SK-N-SH treated with all-trans-retinoic acid at 6 μM for 48 hours (cell line): ENCODE measurements around the gene ITIH5.
A peak's percentile ranks its signal among the peaks of the same experiment; 100 is the strongest.

ENCODE experiments used
- ATAC-seq: fragments of 200-7000 bp; cut with Tn5 transposase; 3 replicates; pipeline ENCODE4 v1.9.1; 2020; ENCODE audit warnings: mild to moderate bottlenecking, moderate library complexity
- ARNTL ChIP-seq: fragments of 450-650 bp; formaldehyde crosslinking; IDR thresholded peaks from 2 replicates; pipeline ENCODE4 v1.5.0; 2020; ENCODE audit warnings: low read depth, mild to moderate bottlenecking, moderate library complexity, borderline replicate concordance
- BACH2 ChIP-seq: fragments of 250-450 bp; sonication (Bioruptor Pico); IDR thresholded peaks from 2 replicates; pipeline ENCODE4 v1.9.0; 2021; ENCODE audit warnings: mild to moderate bottlenecking, borderline replicate concordance
- CSDC2 ChIP-seq: fragments of 250-450 bp; sonication (Bioruptor Pico); IDR thresholded peaks from 2 replicates; pipeline ENCODE4 v1.5.0; 2020; ENCODE audit warnings: mild to moderate bottlenecking, moderate library complexity
- CSRNP3 ChIP-seq: fragments of 250-450 bp; sonication (Bioruptor Pico); IDR thresholded peaks from 2 replicates; pipeline ENCODE4 v1.5.1; 2021; ENCODE audit warnings: mild to moderate bottlenecking, moderate library complexity
- GLIS3 ChIP-seq: fragments of 250-450 bp; sonication (Bioruptor Pico); IDR thresholded peaks from 2 replicates; pipeline ENCODE4 v1.5.0; 2020; ENCODE audit warnings: mild to moderate bottlenecking, moderate library complexity
- OSR1 ChIP-seq: fragments of 250-450 bp; sonication (Bioruptor Pico); IDR thresholded peaks from 2 replicates; pipeline ENCODE4 v1.8.0; 2022; ENCODE audit warnings: moderate library complexity, mild to moderate bottlenecking, inconsistent platforms
- POU6F1 ChIP-seq: fragments of 250-450 bp; sonication (Bioruptor Pico); IDR thresholded peaks from 2 replicates; pipeline ENCODE4 v1.8.0; 2021; ENCODE audit warnings: low read depth, mild to moderate bottlenecking, moderate library complexity, borderline replicate concordance
- PPARA ChIP-seq: fragments of 250-450 bp; sonication (Bioruptor Pico); IDR thresholded peaks from 2 replicates; pipeline ENCODE4 v1.5.0; 2020; ENCODE audit warnings: mild to moderate bottlenecking, borderline replicate concordance
- RARB ChIP-seq: fragments of 250-450 bp; sonication (Bioruptor Pico); IDR thresholded peaks from 2 replicates; pipeline ENCODE4 v1.8.0; 2021; ENCODE audit warnings: mild to moderate bottlenecking, moderate library complexity
- SNAI2 ChIP-seq: fragments of 250-450 bp; sonication (Bioruptor Pico); IDR thresholded peaks from 2 replicates; pipeline ENCODE4 v1.5.0; 2020; ENCODE audit warnings: mild to moderate bottlenecking, moderate library complexity
- TCF4 ChIP-seq: fragments of 250-450 bp; sonication (Bioruptor Pico); IDR thresholded peaks from 2 replicates; pipeline ENCODE4 v1.8.0; 2021; ENCODE audit warnings: mild to moderate bottlenecking, moderate library complexity, borderline replicate concordance
- TOX ChIP-seq: fragments of 250-450 bp; sonication (Bioruptor Pico); IDR thresholded peaks from 2 replicates; pipeline ENCODE4 v1.8.0; 2021; ENCODE audit warnings: mild to moderate bottlenecking, moderate library complexity, borderline replicate concordance
- TSHZ2 ChIP-seq: fragments of 250-450 bp; sonication (Bioruptor Pico); IDR thresholded peaks from 2 replicates; pipeline ENCODE4 v1.5.0; 2020; ENCODE audit warnings: mild to moderate bottlenecking, moderate library complexity
- ZC3H10 ChIP-seq: fragments of 250-450 bp; sonication (Bioruptor Pico); IDR thresholded peaks from 2 replicates; pipeline ENCODE4 v1.5.1; 2021; ENCODE audit warnings: mild to moderate bottlenecking, moderate library complexity
- ZFP3 ChIP-seq: fragments of 250-450 bp; sonication (Bioruptor Pico); IDR thresholded peaks from 2 replicates; pipeline ENCODE4 v1.5.0; 2020; ENCODE audit warnings: mild to moderate bottlenecking, moderate library complexity
- ZNF70 ChIP-seq: fragments of 450-650 bp; formaldehyde crosslinking; IDR thresholded peaks from 2 replicates; pipeline ENCODE4 v1.5.0; 2020; ENCODE audit warnings: mild to moderate bottlenecking, moderate library complexity
- ZNF8 ChIP-seq: fragments of 450-650 bp; formaldehyde crosslinking; IDR thresholded peaks from 2 replicates; pipeline ENCODE4 v1.5.0; 2020; ENCODE audit warnings: mild to moderate bottlenecking, moderate library complexity

ITIH5 gene

GRCh38 chr10:7512487-7512886, 154.3 kb downstream of the ITIH5 start:
- TF ChIP-seq ARNTL (CRISPR knock-in tag): no peak
- TF ChIP-seq OSR1 (CRISPR knock-in tag): no peak
- no peak for TF ChIP-seq ZNF8 (CRISPR knock-in tag)
- ATAC-seq: no peak

- ATAC-seq: no peak
- no peak for TF ChIP-seq ZC3H10 (CRISPR knock-in tag)
- TF ChIP-seq OSR1 (CRISPR knock-in tag): no peak
- TF ChIP-seq ZFP3: no peak
- TF ChIP-seq SNAI2 (CRISPR knock-in tag): no peak
- no peak for TF ChIP-seq BACH2 (CRISPR knock-in tag)
- no peak for TF ChIP-seq CSRNP3 (CRISPR knock-in tag)
- TF ChIP-seq TCF4 (CRISPR knock-in tag): peak; percentile 96
- TF ChIP-seq TOX: no peak
- no peak for TF ChIP-seq POU6F1 (CRISPR knock-in tag)
- no peak for TF ChIP-seq RARB (CRISPR knock-in tag)
- TF ChIP-seq ZNF70 (CRISPR knock-in tag): no peak
- peak; percentile 72; the same call in 1 of the 2 replicates for TF ChIP-seq GLIS3 (CRISPR knock-in tag)
- peak; percentile 89 for TF ChIP-seq TSHZ2 (CRISPR knock-in tag)
- no peak for TF ChIP-seq PPARA (CRISPR knock-in tag)
- TF ChIP-seq CSDC2 (CRISPR knock-in tag): no peak
Measured at GRCh38 chr10:7511612-7512011, 155.2 kb downstream of the ITIH5 start.
